Pons (tissue), 1 donor: Measurements from ENCODE around the gene GON7.

Experiments used
- DNase-seq: peaks from one replicate; pipeline ENCODE4 v3.0.0-alpha.2; 2016; ENCODE audit warnings: low spot score

Gene GON7

DNA sequence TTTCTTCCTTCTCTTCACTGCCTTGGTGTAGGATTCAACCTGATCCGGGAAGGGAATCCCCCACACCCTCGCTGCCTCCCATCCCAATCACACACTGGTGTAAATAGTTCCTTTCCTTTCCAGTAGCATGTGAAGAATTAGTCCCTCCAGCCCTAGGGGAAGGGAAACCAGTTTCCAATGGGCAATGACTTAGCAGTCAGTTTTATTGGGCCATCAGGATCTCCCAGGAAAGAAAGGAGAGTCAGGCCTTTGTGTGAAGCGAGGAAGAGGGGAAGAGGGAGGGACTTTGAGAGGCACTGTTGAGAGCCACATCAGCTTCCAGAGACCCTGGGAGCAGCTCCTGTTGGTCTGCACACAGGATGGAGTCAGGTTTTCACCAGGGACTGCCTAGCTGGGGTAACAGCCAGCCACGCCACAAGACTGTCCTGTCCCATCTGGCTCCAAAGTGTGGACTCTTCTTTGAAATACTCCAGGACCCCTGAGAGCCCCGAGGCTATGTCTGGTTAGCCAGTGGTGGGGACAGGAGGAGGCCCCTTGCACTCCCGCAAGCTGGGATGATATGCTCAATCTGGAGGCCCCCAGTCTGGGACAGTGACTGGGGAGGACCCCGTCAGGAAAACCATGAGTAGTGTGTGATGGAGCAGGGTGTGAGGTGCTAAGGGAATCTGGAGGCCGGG, 50.0 kb downstream of the GON7 start:
- no peak for DNase-seq

DNA sequence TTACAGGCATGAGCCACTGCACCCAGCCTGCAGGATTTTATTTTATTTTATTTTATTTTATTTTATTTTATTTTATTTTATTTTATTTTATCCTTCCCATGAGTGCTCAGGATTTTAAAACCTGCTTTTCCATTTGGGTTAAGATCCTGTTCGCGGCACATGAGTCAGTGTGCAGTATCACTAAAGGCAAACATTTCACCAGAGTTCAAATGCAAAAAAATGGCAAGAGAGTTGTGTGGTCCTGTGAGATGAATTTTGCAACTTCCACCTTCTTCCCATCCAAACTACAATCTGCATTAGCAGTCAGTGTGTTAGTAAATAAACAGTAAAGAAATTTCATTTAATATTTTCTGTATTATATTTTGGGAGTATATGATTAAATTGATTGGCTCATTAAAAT, 51.2 kb downstream of the GON7 start:
- no peak for DNase-seq

DNA sequence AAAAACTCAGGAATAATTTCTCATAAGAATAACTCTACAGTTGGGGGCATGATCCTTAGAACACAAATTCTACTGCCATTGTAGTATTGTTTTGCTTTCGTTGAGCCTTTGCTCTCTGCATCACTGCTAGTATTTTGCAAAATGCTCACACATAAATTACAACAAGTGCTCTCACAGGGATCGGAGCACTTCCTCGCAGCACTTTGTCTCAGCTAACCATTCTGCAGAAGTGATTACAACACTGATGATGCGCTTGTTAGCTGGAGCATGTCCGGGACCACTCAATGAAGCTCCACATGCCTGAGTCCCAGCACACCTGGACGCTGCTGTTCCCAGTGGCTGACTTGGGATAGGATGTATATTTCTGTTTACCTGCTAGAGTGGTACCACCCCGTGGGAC, 53.7 kb downstream of the GON7 start:
- DNase-seq: no peak
